AG10803 (cell line): ENCODE data around the gene USP53.
"Not testable (repeated sequence)": the region's sequence is repeated elsewhere in the genome, so short reads cannot be mapped to it uniquely, and the experiment has no call there.

Source experiments
- DNase-seq: peaks from one replicate; pipeline ENCODE4 v3.0.0; 2010; ENCODE audit warnings: low read depth
- H3K4me3 ChIP-seq: 2 replicates; pipeline ENCODE4 v1.5.1; 2011; ENCODE audit warnings: mild to moderate bottlenecking, low read length, control low read depth
- CTCF ChIP-seq: conservative IDR thresholded peaks from 2 replicates; pipeline ENCODE4 v1.5.1; 2011; ENCODE audit warnings: mild to moderate bottlenecking, low read length, control low read depth, inconsistent platforms

USP53 gene

GRCh38 chr4:119264743-119265142 lies 52.2 kb downstream of the USP53 start:
- DNase-seq = no peak
- H3K4me3 ChIP-seq = no peak overlapping the region
- no peak for TF ChIP-seq CTCF

GRCh38 chr4:119266153-119266552 lies 53.6 kb downstream of the USP53 start:
- H3K4me3 ChIP-seq = no peak overlapping the region
- DNase-seq = no peak
- TF ChIP-seq CTCF = no peak

- TF ChIP-seq CTCF = no peak
- H3K4me3 ChIP-seq = no peak overlapping the region
- peak; percentile 25 for DNase-seq
Observed at GRCh38 chr4:119268466-119268865, 56.0 kb downstream of the USP53 start.

GRCh38 chr4:119271361-119272085 lies 59.0 kb downstream of the USP53 start:
- no peak for TF ChIP-seq CTCF
- DNase-seq = no peak
- no peak overlapping the region for H3K4me3 ChIP-seq

GRCh38 chr4:119279541-119279940 lies 67.0 kb downstream of the USP53 start:
- not testable (repeated sequence) for DNase-seq, H3K4me3 ChIP-seq

- not testable (repeated sequence) for H3K4me3 ChIP-seq, DNase-seq
Observed at GRCh38 chr4:119279945-119280344, 67.4 kb downstream of the USP53 start.

- DNase-seq = no peak
- no peak overlapping the region for H3K4me3 ChIP-seq
Observed at GRCh38 chr4:119281393-119281792, 68.9 kb downstream of the USP53 start.

More at GRCh38 chr4:119281393-119281792, 68.9 kb downstream of the USP53 start:
- no peak for TF ChIP-seq CTCF
